HG02938 (cell line): ENCODE measurements around the gene ELMO3.

Source experiments
- ATAC-seq: cut with Tn5 transposase; IDR thresholded peaks from one replicate; pipeline ENCODE4 v1.9.1; 2021; ENCODE audit warnings: mild to moderate bottlenecking, moderate library complexity; ENCODE audit not compliant: unreplicated experiment

The ELMO3 gene

DNA sequence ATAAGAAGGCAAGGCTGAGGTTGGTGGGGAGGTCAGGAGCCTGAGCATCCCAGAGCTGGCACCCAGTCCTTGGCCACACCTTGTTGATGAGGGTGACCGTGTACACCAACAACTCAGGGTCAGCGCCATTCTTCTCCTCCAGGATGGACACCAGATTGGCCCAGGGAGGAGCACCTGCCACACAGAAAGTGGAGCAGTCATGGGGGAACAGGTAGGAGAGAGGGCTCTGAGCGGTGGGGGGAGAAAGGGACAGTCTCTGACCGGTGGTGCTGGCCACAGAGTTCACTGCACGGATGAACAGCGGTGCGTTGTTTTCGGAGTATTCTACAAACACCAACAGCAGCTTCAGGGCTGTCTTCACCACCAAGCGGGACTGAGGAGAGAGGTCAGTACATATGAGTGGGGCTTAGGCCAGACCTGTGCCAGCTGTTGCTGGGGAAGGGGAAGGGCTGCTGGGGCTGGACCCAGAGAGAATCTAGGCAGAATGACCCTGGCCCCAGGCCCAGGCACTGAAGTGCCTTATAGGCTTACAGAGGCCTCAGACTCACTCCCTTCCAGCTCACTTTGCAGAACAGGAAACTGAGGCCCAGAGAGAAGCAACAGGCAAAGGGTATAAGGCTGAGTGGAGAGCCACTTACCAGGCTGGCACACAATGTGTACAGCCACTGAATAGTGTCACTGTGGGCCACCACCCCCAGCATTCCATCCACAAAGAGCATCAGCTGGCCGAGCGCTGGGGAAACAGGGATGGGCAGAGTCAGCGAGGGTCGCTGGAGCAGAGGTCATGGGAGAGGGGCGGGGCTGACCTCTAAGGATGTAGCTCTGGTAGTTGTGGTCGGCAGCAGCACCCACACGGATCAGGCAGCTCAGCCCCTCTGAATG lies 38.7 kb downstream of the ELMO3 start:
- no peak for ATAC-seq

DNA sequence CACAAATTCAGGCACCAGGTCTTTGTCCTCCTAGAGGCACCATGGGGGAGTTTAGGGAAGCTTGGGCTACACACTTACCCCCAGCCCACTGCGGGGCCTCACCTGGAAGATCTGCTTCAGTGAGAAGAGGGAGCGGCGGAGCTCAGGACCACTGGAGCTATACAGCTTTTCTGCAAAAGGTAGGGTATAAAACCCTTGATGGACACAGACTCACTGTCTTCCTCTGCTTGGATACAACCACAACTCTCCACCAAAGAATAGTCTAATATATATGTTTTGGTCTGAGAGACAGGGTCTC lies 39.3 kb downstream of the ELMO3 start:
- no peak for ATAC-seq

DNA sequence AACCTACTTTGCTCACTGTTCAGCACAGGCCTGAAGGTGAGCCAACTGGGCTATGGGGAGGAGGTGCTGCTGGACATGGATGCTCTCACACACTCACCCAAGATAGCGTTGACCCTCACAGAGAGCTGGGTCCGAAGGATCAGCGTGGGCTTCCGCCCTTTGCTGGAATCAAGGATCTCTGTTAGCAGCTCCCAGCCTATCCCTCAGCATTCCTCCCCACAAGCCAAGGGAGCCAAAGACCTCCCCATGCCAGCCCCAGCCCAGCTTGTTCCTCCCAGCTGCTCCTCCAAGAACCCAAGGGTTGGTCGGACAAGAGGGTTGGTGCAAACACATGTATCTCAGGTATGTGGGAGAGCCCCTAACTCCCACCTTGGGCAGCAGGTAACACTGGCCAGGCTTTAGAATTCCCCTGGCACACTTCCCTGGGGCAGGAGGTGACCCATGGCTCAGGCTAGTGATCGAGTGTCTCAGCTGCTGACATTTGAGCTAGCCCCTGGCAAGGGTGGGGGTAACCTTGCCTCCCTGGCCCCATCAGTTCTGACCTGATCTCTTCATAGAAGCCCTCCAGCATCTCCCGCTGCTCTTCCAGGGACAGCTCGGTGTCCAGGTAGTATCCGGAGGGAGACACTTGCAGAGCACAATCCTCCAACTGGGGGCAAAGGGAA lies 40.0 kb downstream of the ELMO3 start:
- ATAC-seq = no peak

DNA sequence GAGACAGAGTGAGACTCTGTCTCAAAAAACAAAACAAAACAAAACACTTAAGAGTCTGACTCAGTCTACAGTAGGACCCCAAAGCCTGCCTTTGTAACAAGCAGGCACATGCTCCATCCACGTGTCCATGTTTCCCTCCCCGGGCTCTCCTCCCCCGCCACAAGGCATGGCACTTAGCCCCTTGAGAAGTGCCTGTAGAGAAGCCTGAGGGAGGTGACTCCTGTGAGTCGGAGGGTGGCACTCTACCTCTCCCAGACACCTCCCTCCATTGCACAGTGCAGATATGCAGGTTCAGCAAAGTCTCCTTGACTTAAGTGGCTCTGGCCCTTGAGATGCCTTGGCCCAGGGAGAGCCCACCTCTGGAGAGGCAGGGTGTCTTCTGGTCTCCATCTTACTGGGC lies 41.6 kb downstream of the ELMO3 start:
- ATAC-seq = no peak

DNA sequence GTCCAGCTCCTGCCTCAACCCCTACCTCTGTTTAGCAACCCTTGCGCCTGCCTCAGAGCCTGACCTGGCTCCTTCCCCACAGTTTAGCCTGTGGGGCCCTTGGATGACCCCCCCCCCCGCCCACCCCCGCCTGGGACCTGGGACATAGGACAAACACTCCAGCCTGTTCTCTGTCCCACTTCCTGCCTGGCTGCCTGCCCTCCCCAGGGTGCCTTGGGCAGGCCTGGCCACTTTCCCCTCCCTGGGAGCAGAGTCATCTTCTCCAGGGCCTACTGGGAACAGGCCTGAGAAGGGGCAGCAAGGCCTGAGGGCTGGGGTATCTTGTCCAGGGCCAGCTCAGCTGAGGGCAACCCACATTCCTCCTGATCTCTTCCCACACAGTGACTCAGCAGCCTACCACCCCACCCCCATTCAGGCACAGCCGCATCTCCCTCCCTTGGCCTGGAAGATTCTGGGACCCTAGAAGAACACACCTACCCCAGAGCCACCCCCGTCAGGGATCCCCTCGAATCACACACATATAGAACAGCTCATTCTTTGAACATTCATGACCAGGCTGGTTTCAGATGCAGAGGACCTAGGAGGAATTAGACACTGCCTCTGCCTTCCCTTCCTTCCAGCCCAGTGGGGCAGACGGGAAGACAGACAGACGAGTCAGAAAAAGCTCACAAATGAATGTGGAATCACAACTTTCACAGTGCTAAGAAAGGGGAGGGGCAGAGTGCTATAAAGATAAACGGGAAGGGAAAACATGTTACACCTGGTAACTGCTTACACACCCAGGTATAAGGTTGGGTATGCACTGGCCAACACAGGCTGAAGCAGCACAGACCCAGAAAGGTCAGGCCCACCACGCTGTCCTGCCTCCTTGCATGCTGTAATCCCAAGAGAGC lies 42.3 kb downstream of the ELMO3 start:
- no peak for ATAC-seq

DNA sequence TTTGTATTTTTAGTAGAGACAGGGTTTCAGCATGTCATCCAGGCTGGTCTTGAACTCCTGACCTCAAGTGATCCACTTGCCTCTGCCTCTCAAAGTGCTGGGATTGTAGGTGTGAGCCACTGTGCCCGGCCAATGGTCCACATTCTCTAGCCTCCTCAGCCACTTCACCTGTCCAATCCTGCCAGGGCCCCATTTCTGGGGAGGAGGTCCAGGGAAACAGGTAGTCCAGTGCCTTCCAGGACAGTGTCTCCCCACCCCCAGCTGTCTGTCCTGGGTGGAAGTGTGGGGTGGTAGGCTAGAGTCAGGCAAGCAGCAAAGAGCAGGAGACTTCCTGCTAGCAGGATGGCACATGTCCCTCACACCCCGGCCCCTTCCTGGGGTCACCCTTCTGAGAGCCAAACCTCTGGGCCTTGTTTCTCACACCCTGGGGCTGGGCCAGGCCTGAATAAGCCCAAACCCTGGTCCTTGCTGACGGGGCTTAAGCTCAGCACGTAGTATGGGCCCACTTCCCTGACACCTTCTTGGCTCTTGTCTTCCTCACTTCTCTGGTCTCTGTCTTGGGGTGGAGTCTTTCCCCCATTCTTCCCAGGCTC lies 43.3 kb downstream of the ELMO3 start:
- ATAC-seq = no peak

DNA sequence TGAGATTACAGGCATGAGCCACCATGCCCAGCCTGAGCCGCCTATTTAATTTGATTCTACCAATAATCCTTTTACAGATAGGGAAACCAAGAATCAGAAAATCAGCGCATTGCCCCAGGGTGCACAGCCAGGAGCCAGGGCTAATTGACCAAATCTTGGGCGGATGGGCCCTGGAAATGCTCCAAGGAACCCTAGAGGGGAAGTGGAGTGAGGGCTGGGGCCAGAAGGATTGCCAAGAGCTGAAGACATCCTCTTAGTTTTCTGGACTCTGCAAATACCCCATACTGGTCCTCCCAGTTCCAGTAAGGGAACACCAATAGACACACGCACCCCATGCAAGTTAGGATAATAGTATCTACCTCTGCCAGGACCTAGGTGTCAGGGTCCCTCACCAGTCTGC lies 44.5 kb downstream of the ELMO3 start:
- ATAC-seq = no peak

DNA sequence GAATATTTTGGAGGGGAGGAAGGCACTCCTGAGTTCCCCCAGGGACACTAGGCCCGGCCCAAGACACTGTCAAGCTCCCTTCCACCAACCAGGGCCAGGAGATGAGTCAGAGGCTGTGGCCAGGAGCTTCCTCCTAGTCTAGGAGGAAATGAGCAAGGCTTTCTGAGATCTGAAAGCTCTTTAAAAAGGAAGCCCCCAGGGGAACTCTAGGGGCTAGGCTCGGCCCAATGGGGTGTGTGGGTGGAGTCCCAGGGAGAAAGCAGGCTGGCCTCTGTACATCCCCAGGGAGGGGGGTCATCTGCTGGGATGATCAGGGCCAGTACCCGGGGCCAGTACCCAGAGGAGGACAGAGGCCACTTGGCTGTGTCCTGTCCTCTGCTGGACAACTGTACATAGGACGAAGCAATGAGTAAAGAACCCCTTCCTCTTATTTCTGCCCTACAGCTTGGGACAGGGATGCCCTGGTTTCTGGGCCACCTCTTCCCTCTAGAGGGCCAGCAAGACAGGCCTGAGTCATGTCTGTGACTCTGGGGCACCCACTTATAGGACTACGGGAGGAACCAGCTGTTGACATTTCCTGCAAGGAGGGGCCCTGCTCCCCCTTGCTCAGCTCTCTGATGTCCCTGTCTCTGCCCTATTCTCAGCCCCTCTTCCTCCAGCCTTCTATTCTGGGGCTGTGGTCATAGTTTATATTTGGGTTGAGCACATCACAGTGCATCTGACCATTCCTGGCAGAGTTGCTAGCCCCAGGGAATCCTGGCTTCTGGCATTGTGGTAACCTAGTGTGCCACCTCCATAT lies 45.7 kb downstream of the ELMO3 start:
- peak; percentile 54 for ATAC-seq

DNA sequence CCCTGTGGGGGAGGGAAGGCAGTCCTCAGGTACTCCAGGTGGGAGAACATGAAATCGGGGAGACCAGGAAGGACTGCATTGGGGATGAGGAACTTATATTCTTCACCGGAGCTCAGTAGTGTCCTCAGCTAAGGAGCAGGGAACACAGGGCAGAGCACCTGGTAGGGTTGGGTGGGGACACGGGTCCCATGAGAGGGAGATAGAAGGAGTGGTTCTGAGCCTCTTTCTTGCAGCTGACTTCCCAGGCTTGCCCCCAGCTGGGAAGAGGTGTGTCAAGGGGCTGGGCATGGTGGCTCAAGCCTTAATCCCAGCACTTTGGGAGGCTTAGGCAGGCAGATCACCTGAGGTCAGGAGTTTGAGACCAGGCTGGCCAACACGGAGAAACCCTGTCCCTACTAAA lies 46.3 kb downstream of the ELMO3 start:
- no peak for ATAC-seq

DNA sequence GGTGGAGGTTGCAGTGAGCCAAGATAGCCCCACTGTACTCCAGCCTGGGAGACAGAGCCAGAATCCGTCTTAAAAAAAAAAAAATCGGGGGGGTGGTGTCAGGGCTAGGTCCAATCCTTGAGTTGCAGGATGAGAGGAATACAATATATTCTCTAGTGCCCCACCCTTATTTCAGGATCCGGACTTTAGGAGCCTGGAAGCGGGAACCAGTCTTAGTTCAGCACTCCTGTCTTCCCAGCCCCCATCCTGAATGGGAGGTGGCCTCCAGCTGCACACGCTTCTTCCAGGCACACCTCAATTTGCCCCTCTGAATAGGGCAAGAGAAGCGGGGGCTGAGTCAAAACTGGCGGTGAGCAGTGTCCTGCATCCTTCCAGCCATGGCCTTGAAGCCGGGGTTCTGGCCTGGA lies 46.7 kb downstream of the ELMO3 start:
- ATAC-seq = no peak

DNA sequence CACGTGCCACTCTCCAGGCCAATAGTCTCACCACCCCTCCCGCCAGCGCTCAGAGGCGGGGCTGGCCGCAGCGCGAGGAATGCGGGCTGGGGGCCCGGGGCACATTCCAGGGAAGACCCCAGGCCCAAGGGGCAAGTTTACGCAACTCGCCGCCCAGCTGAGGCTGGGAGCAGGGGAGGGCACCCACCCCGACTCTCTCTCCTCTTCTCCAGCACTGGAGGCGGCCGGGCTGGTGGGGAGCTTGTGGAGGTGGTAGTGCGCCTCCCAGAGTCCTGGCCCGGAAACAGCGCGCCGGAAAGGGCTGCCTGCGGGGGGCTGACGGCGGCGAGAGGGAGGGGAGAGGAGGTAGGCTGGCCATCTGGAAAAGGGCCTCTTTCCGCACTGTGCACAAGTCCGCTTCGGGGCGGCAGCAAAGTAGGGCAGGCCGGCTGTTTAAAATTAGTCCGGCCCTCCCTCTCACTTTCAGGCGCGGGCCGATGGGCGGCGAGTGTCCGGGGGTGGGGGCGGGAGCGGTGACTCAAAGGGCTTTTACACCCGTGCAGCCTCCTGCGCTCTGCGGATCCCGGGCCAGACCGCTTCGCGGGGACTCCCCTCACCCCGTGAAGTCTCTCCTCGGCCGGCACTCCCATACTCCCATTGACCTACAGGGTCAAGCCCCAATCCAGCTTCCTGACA lies 47.3 kb downstream of the ELMO3 start:
- no peak for ATAC-seq

DNA sequence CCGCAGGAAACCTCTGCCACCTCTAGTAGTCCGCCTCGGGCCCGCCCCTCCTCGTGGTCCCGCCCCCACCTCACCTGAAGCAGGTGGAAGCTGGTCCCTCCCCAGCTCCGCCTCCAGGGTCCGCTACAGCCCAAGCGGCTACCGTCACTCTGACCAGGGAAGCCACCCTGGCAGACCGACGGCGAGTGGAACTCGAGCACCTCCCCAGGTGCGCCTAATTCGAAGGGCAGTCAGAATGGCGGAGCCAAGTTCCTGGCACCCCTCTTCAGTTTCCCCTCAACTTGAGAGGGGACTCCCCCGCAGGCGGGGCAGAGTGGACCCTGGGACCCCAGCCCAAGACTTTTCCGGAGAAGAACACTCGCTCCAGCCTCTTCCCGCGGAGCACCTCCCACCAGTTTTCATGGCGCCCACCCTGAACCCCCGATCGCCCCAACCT lies 47.8 kb downstream of the ELMO3 start:
- ATAC-seq = no peak

DNA sequence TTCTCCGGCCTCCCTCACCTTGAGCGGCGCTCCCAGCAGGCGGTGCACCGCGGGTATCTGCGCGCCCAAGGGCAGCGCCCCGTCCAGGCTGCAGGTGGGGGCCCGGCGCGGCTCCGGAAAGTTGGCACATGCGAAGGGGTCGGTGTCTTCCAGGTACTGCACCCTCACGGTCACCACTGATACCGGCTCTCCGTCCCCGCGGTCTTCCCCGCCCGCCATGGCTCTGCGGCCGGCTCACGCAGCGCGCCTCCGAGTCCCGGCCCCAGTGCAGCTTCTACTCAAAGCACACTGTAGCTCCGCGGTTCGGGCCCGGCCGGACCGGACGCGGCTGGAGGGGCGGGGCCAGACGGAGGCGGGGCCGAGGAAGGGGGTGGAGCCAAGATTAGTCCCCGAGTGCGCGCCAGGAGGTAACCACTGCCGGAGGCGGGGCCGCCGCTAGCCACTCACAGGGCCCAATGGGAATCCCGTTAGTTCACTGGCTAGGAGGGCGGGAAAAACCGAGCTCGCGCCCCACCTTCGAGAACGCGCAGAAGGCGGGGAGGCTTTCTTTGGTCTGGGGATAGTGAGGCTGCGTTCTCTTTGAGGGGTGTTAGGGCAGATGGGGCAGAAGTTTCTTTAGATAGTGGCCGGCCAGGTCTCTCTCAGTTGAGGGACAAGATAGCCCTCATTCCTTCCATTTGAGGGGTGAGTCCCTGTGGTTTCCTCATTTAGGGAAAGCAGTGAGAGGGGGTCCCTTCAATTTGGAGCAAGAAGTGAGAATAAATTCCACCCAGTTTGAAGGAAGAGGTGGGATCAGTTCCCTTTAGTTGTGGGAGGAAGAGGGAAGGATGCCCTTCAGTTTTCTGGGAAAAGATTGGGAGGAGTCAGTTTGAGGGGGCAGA lies 48.5 kb downstream of the ELMO3 start, which contains the start of gene FHOD1:
Gene FHOD1, minus strand, starts transcription at position 290 of the 881 bp plus-strand sequence. Its CDS starts 71 bp downstream, at position 219.
- peak; percentile 46 for ATAC-seq

DNA sequence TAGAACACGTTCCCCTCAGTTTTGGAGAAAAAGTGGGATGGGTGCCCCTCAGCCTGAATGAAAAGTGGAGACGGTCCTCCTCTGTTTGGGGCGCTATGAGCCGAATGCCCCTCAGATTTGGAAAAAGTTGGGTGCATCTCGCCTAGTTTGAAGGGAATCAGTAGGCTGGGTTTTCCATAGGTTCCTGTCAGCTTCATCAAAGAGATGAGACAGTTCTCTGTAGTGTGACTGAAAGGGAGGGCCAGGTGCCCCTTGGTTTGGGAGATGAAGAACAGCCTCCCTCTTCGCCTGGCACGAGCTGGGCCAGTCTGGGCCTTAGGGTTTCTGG lies 49.1 kb downstream of the ELMO3 start:
- no peak for ATAC-seq

DNA sequence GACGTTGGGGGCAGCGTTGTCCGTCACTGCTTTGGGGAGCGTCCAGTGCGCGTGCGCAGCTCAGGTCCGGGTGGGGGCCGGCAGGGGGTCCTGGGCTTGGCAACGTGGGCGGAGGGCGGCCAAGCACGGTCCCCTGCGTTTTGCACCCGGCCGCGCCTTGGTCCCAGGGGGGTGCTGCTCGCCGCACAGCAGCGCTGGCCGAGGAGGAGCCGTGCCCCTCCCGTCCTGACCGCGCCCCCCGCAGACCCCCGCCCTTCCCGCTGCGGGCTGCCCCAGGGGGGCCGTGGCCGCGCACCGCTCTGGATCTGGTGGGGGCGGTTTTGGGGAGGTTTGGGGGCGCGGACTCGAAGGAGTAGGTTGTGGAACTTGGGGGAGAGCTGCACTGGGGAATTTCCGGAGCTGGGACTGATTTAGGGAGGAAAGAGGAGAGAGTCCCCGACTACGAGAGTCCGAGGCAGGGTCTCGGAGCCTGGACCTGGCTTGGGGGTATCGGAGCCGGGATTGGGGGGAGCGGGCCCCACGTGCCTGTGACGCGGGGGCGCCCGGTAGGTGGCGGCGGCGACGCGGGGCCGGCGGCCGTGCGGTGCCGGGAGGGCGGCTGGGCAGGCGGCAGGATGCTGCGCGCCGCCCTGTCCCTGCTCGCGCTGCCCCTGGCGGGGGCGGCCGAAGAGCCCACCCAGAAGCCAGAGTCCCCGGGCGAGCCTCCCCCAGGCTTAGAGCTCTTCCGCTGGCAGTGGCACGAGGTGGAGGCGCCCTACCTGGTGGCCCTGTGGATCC lies 49.7 kb downstream of the ELMO3 start, which contains the start of gene SLC9A5:
Gene SLC9A5, plus strand, starts transcription at position 579 of the 777 bp plus-strand sequence. Its CDS starts 36 bp downstream, at position 615.
- ATAC-seq = no peak

DNA sequence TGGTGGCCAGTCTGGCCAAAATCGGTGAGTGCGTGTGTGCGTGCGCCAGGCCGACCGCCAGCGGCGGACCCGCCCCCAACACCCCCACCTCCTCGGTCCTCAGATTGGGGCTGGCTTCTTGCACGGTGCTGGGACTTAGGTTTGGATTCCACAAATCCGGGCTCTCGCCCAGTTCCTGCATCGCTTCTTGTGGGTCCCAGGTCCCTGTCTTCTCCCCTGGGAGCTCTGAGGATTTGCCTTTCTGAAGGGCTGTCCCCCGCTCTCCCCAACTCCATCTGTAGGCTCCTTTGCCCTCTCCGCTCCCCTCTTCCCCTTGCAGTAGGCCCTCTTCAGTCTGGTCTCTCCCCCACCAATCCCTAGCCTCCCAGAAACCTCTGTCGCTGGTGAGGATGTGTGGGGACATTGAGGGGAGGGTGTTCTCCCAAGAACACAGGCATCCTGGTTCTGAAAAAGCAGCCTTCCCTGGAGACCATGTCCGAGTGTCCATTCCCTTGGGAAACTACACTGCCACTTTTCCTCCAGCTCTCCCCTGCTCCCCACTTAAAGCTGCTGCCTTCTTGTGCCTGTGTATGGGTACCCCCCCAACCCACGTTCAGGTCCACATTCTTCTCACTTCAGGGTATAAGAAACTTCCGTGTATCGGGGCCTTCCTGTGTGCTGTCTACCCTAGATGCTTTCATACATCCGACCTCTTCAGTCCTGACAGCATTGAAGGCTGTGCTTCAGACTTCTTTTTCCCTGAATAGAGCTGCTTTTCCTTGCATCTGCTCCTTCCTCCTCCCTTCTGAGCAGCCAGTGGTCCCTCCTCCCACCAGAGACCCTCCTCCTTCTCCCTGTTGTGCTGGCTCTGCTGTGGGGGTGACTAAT lies 50.5 kb downstream of the ELMO3 start:
- ATAC-seq = no peak

DNA sequence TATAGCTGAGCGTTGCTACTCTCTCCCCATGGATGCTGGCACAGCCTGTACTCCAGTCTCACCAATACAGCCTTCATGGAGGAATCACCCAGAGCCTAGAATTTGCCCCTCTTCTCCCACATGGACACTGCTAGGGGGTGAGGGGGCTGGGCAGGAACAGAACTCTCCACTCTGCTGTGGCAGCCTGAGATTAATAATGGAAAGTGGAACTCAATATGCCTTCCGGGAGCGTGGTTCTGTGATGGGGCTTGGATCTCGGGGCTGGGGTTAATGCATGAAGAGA lies 51.1 kb downstream of the ELMO3 start:
- ATAC-seq = no peak
